Prostate gland (tissue), 2 donors: ENCODE measurements around the gene DAZAP1.

Experiments
- CTCF ChIP-seq, 4 experiments: fragments of 200-600 bp in 2 of 4; fragments of 450-650 bp in 2 of 4; sonication (generic) in 2 of 4; IDR thresholded peaks; 1 replicate in 3 of 4; 2 replicates in 1 of 4; pipeline ENCODE4 v1.5.1; 2016 to 2019; ENCODE audit warnings: antibody characterized with exemption in 4 of 4, mild to moderate bottlenecking in 2 of 4, moderate library complexity in 2 of 4
- POLR2A ChIP-seq: fragments of 450-650 bp; IDR thresholded peaks from one replicate; pipeline ENCODE4 v1.6.1; 2016; ENCODE audit warnings: antibody characterized with exemption, mild to moderate bottlenecking

GRCh38 chr19:1401138-1401888 lies 6.1 kb upstream of the DAZAP1 start, which contains the start of gene GAMT:
- TF ChIP-seq CTCF (IDR thresholded peaks at IDR 0.05) = peak; percentile 34 to 72 (median 60)
- TF ChIP-seq POLR2A = no peak
